GM19395 (cell line): ENCODE measurements around the gene C12orf60.
"Not testable (repeated sequence)": the region's sequence is repeated elsewhere in the genome, so short reads cannot be mapped to it uniquely, and the experiment has no call there.

Source experiments
- ATAC-seq: cut with Tn5 transposase; IDR thresholded peaks from one replicate; pipeline ENCODE4 v1.9.1; 2021; ENCODE audit warnings: mild to moderate bottlenecking, moderate library complexity; ENCODE audit not compliant: unreplicated experiment

C12orf60 gene

GRCh38 chr12:14803011-14803829 lies at the start of gene C12orf60, which contains the start of gene WBP11:
Gene C12orf60 (plus strand): TSS chr12:14803670. CDS start chr12:14822936, 19,266 bp downstream.
Gene WBP11 (minus strand): TSS chr12:14803478. CDS start chr12:14801383, 2,095 bp downstream.
- peak; percentile 100 for ATAC-seq

GRCh38 chr12:14756334-14757143 lies 46.9 kb upstream of the C12orf60 start:
- ATAC-seq, result no peak

- ATAC-seq, result not testable (repeated sequence)
These were observed 43.7 kb upstream of the C12orf60 start for GRCh38 chr12:14759711-14760280.

GRCh38 chr12:14765398-14765797 lies 38.1 kb upstream of the C12orf60 start:
- ATAC-seq, result no peak

GRCh38 chr12:14766020-14766419 lies 37.5 kb upstream of the C12orf60 start:
- not testable (repeated sequence) for ATAC-seq

- no peak for ATAC-seq
These were observed 36.7 kb upstream of the C12orf60 start for GRCh38 chr12:14766649-14767215.

GRCh38 chr12:14767617-14768016 lies 35.9 kb upstream of the C12orf60 start:
- ATAC-seq, result no peak

GRCh38 chr12:14768823-14769405 lies 34.6 kb upstream of the C12orf60 start:
- ATAC-seq, result no peak

GRCh38 chr12:14769466-14769968 lies 34.0 kb upstream of the C12orf60 start:
- peak; percentile 2 for ATAC-seq

GRCh38 chr12:14769969-14770495 lies 33.4 kb upstream of the C12orf60 start:
- ATAC-seq, result peak; percentile 43

- ATAC-seq, result peak; percentile 27
These were observed 32.7 kb upstream of the C12orf60 start for GRCh38 chr12:14770496-14771461.

- no peak for ATAC-seq
These were observed 31.8 kb upstream of the C12orf60 start for GRCh38 chr12:14771651-14772137.

GRCh38 chr12:14772946-14773345 lies 30.5 kb upstream of the C12orf60 start:
- no peak for ATAC-seq

- ATAC-seq, result peak; percentile 29
These were observed 29.8 kb upstream of the C12orf60 start for GRCh38 chr12:14773685-14774073.

- ATAC-seq, result peak; percentile 61
These were observed 29.2 kb upstream of the C12orf60 start for GRCh38 chr12:14774074-14774905.

GRCh38 chr12:14774906-14775635 lies 28.4 kb upstream of the C12orf60 start:
- ATAC-seq, result no peak

GRCh38 chr12:14775636-14775980 lies 27.9 kb upstream of the C12orf60 start:
- no peak for ATAC-seq
